Small intestine (tissue), 7 donors: Measurements from ENCODE around the gene GRIK4. TPM values are rescaled to one million over a fixed set of nuclear protein-coding genes. Genes with fewer than 3 reads are reported as not detected.

Experiments
- DNase-seq, 2 donors: peaks; one replicate each; pipeline versions ENCODE4 v3.0.0 to v3.0.0-alpha.2; 2013
- FAIRE-seq: peaks from 2 replicates; lab custom pipeline; 2012; peaks lifted over from hg19 to GRCh38; lab: Jason Lieb, UNC
- H3K27ac ChIP-seq, 3 donors: one replicate each; pipeline ENCODE4 v1.5.1; 2013; ENCODE audit warnings: low read length in 2 of 3, mild to moderate bottlenecking in 2 of 3, control low read depth in 1 of 3, inconsistent platforms in 1 of 3, low read depth in 1 of 3, moderate library complexity in 1 of 3
- H3K27me3 ChIP-seq, 3 donors: one replicate each; pipeline ENCODE4 v1.6.1; 2013; ENCODE audit warnings: low read length in 3 of 3, inconsistent platforms in 1 of 3; ENCODE audit not compliant: control insufficient read depth in 3 of 3, insufficient read depth in 3 of 3
- H3K36me3 ChIP-seq, 3 donors: one replicate each; pipeline ENCODE4 v1.6.1; 2013; ENCODE audit warnings: low read length in 3 of 3, inconsistent platforms in 1 of 3, low read depth in 1 of 3, mild to moderate bottlenecking in 1 of 3, moderate library complexity in 1 of 3; ENCODE audit not compliant: control insufficient read depth in 3 of 3, insufficient read depth in 2 of 3
- H3K4me1 ChIP-seq, 3 donors: one replicate each; pipeline ENCODE4 v1.6.1; 2013; ENCODE audit warnings: low read length in 2 of 3, inconsistent platforms in 1 of 3, low read depth in 1 of 3, mild to moderate bottlenecking in 1 of 3, moderate library complexity in 1 of 3; ENCODE audit not compliant: control insufficient read depth in 3 of 3, insufficient read depth in 2 of 3
- H3K4me3 ChIP-seq, 3 donors: one replicate each; pipeline ENCODE4 v1.5.1; 2013; ENCODE audit warnings: low read length in 3 of 3, control low read depth in 1 of 3, inconsistent platforms in 1 of 3, low read depth in 1 of 3, mild to moderate bottlenecking in 1 of 3, moderate library complexity in 1 of 3
- H3K9me3 ChIP-seq, 2 donors: one replicate each; pipeline ENCODE4 v1.6.1; 2013; ENCODE audit warnings: low read depth in 1 of 2, low read length in 1 of 2; ENCODE audit not compliant: control insufficient read depth in 2 of 2, insufficient read depth in 1 of 2
- WGBS, 3 donors: extraction: QIAGEN DNeasy Blood & Tissue Kit; methylation state at CpG; one replicate each; pipeline ENCODE4 v1.1.7; 2013; 5-methylcytosine and 5-hydroxymethylcytosine counted together
- polyA plus RNA-seq, 4 donors: library from polyadenylated mRNA; stranded (reverse) in 3 of 4; unstranded in 1 of 4; fragments of 200-250 nt in 3 of 4; fragments of 120-200 nt in 1 of 4; gene quantifications; one replicate each; pipeline versions ENCODE4 v1.2.1 to v1.2.3, GENCODE V29; 2013
- donor health status: healthy with polysubstance abuse.
- donor health status: control.
- donor health status: control.
- donor health status: Bipolar disorder and iron deficiency.
- donor health status: healthy.

The GRIK4 gene
- polyA plus RNA-seq, 4 donors = 0.15 to 1.4 (median 0.27) TPM; not detected in 1

- Histone ChIP-seq H3K27me3 (peaks cover 0 to 2% (median 0%) of the 10 kb centered on the region in 3 donors), H3K36me3 (no peaks in the 10 kb centered on the region), H3K4me3 (no peak overlapping the region), H3K9me3 (no peaks in the 10 kb centered on the region), H3K27ac (no peak overlapping the region), H3K4me1 (peaks cover 0 to 6% (median 0%) of the 10 kb centered on the region in 3 donors)
- DNase-seq = no peak
- 82 to 89% (median 86%) methylated on average over 16 of the region's 16 CpGs for WGBS, 3 donors
- FAIRE-seq = no peak
These were observed 445.4 kb downstream of the GRIK4 start for GRCh38 chr11:120956710-120957495.

GRCh38 chr11:120958185-120958584, 446.6 kb downstream of the GRIK4 start:
- Histone ChIP-seq H3K36me3 (no peaks in the 10 kb centered on the region), H3K27ac (no peak overlapping the region)
- FAIRE-seq = no peak

GRCh38 chr11:120959189-120959588, 447.6 kb downstream of the GRIK4 start:
- H3K4me3 ChIP-seq = no peak overlapping the region
- no peak overlapping the region for H3K27ac ChIP-seq
- 73 to 75% (median 74%) methylated on average over 3 of the region's 3 CpGs for WGBS, 3 donors
- H3K9me3 ChIP-seq = no peaks in the 10 kb centered on the region
- FAIRE-seq (no peak), DNase-seq (no peak)
- no peaks in the 10 kb centered on the region for H3K4me1 ChIP-seq
- no peaks in the 10 kb centered on the region for H3K36me3 ChIP-seq
- peaks cover 0 to 2% (median 0%) of the 10 kb centered on the region in 3 donors for H3K27me3 ChIP-seq

More at GRCh38 chr11:120958185-120958584, 446.6 kb downstream of the GRIK4 start:
- Histone ChIP-seq H3K4me3 (no peak overlapping the region), H3K4me1 (no peaks in the 10 kb centered on the region), H3K9me3 (no peaks in the 10 kb centered on the region), H3K27me3 (peaks cover 0 to 2% (median 0%) of the 10 kb centered on the region in 3 donors)
- 85 to 94% (median 93%) methylated on average over 14 of the region's 14 CpGs for WGBS, 3 donors
- DNase-seq = no peak

- H3K4me3 ChIP-seq = no peak overlapping the region
- no peak for DNase-seq
These were observed 453.3 kb downstream of the GRIK4 start for GRCh38 chr11:120964857-120965256.

GRCh38 chr11:120966840-120967239, 455.3 kb downstream of the GRIK4 start:
- H3K9me3 ChIP-seq = no peaks in the 10 kb centered on the region
- H3K4me1 ChIP-seq = no peaks in the 10 kb centered on the region
- WGBS, 3 donors = 82 to 93% (median 90%) methylated on average over 14 of the region's 14 CpGs
- DNase-seq (no peak), FAIRE-seq (no peak)
- H3K27me3 ChIP-seq = no peaks in the 10 kb centered on the region
- no peak overlapping the region for H3K27ac ChIP-seq
- H3K36me3 ChIP-seq = no peaks in the 10 kb centered on the region
- H3K4me3 ChIP-seq = no peak overlapping the region

More at GRCh38 chr11:120964857-120965256, 453.3 kb downstream of the GRIK4 start:
- no peaks in the 10 kb centered on the region for H3K9me3 ChIP-seq
- H3K27me3 ChIP-seq = peaks cover 0 to 2% (median 0%) of the 10 kb centered on the region in 3 donors
- no peak for FAIRE-seq
- 60 to 78% (median 78%) methylated on average over 1 of the region's 1 CpG for WGBS, 3 donors
- H3K4me1 ChIP-seq = no peaks in the 10 kb centered on the region
- H3K36me3 ChIP-seq = no peaks in the 10 kb centered on the region
- no peak overlapping the region for H3K27ac ChIP-seq

GRCh38 chr11:120969993-120970392, 458.4 kb downstream of the GRIK4 start:
- Histone ChIP-seq H3K9me3 (no peaks in the 10 kb centered on the region), H3K27me3 (no peaks in the 10 kb centered on the region), H3K27ac (no peak overlapping the region), H3K4me1 (no peaks in the 10 kb centered on the region), H3K36me3 (no peaks in the 10 kb centered on the region), H3K4me3 (no peak overlapping the region)
- FAIRE-seq = no peak
- no peak for DNase-seq
- 87 to 96% (median 90%) methylated on average over 6 of the region's 6 CpGs for WGBS, 3 donors

- no peaks in the 10 kb centered on the region for H3K36me3 ChIP-seq
- no peaks in the 10 kb centered on the region for H3K27me3 ChIP-seq
- FAIRE-seq = no peak
- no peak overlapping the region for H3K27ac ChIP-seq
- 79 to 87% (median 81%) methylated on average over 4 of the region's 4 CpGs for WGBS, 3 donors
- DNase-seq = no peak
- no peaks in the 10 kb centered on the region for H3K4me1 ChIP-seq
- H3K9me3 ChIP-seq = no peaks in the 10 kb centered on the region
- no peak overlapping the region for H3K4me3 ChIP-seq
These were observed 460.3 kb downstream of the GRIK4 start for GRCh38 chr11:120971825-120972224.

GRCh38 chr11:120972621-120973020, 461.1 kb downstream of the GRIK4 start:
- no peak for DNase-seq

More at GRCh38 chr11:120972621-120973020, 461.1 kb downstream of the GRIK4 start:
- H3K4me3 ChIP-seq = no peak overlapping the region
- no peak for FAIRE-seq
- H3K4me1 ChIP-seq = no peaks in the 10 kb centered on the region
- peaks cover 0 to 3% (median 0%) of the 10 kb centered on the region in 3 donors for H3K27me3 ChIP-seq
- no peaks in the 10 kb centered on the region for H3K36me3 ChIP-seq
- H3K9me3 ChIP-seq = no peaks in the 10 kb centered on the region
- WGBS, 3 donors = 93 to 97% (median 95%) methylated on average over 6 of the region's 6 CpGs
- H3K27ac ChIP-seq = no peak overlapping the region
